Stimulated activated CD4-positive, alpha-beta T cell treated with anti-CD3 and anti-CD28 coated beads, Interleukin-15, amount 100 ng/mL, for 48 hours (primary cell): ENCODE results near the gene IGFBP6.

Experiments
- DNase-seq, 2 donors: peaks; one replicate each; pipeline ENCODE4 v3.0.0-alpha.2; 2020; ENCODE audit warnings: low read depth in 2 of 2

IGFBP6 gene

GRCh38 chr12:53120685-53121525 lies 23.4 kb downstream of the IGFBP6 start:
- DNase-seq, result no peak

GRCh38 chr12:53122961-53123468 lies 25.5 kb downstream of the IGFBP6 start:
- DNase-seq, result no peak

- no peak for DNase-seq
Observed at GRCh38 chr12:53123578-53124351, 26.3 kb downstream of the IGFBP6 start.

- no peak for DNase-seq
Observed at GRCh38 chr12:53124352-53124723, 26.9 kb downstream of the IGFBP6 start.

- DNase-seq, result no peak
Observed at GRCh38 chr12:53127169-53127568, 29.7 kb downstream of the IGFBP6 start.

- no peak for DNase-seq
Observed at GRCh38 chr12:53128780-53129569, 31.5 kb downstream of the IGFBP6 start.

- DNase-seq, result no peak
Observed at GRCh38 chr12:53131844-53132243, 34.4 kb downstream of the IGFBP6 start.

- DNase-seq, result no peak
Observed at GRCh38 chr12:53133722-53134121, 36.3 kb downstream of the IGFBP6 start.

GRCh38 chr12:53143355-53143754 lies 45.9 kb downstream of the IGFBP6 start:
- no peak for DNase-seq

- no peak for DNase-seq
Observed at GRCh38 chr12:53145383-53146260, 48.2 kb downstream of the IGFBP6 start.

GRCh38 chr12:53147181-53147580 lies 49.7 kb downstream of the IGFBP6 start:
- no peak for DNase-seq

- DNase-seq, result no peak
Observed at GRCh38 chr12:53147653-53148052, 50.2 kb downstream of the IGFBP6 start.

GRCh38 chr12:53151039-53151438 lies 53.6 kb downstream of the IGFBP6 start:
- no peak for DNase-seq
